CD4-positive, alpha-beta T cell treated with Interleukin-17A for 4 hours (primary cell): ENCODE data around the gene ASB5.

ENCODE experiments used
- DNase-seq: peaks from one replicate; pipeline ENCODE4 v3.0.0-alpha.2; 2020; ENCODE audit warnings: mixed read lengths

Gene ASB5

GRCh38 chr4:176277162-176277904 is 8.3 kb upstream of the ASB5 start:
- DNase-seq, result peak; percentile 15

GRCh38 chr4:176276710-176277109 is 7.7 kb upstream of the ASB5 start:
- no peak for DNase-seq

GRCh38 chr4:176274441-176274840 is 5.4 kb upstream of the ASB5 start:
- no peak for DNase-seq

GRCh38 chr4:176273736-176274135 is 4.7 kb upstream of the ASB5 start:
- DNase-seq, result no peak

GRCh38 chr4:176272799-176273198 is 3.8 kb upstream of the ASB5 start:
- DNase-seq, result no peak

GRCh38 chr4:176271749-176272148 is 2.7 kb upstream of the ASB5 start:
- no peak for DNase-seq

GRCh38 chr4:176270669-176271068 is 1.6 kb upstream of the ASB5 start:
- no peak for DNase-seq

- DNase-seq, result no peak
Measured at GRCh38 chr4:176266026-176266425, 3.0 kb downstream of the ASB5 start.

DNA sequence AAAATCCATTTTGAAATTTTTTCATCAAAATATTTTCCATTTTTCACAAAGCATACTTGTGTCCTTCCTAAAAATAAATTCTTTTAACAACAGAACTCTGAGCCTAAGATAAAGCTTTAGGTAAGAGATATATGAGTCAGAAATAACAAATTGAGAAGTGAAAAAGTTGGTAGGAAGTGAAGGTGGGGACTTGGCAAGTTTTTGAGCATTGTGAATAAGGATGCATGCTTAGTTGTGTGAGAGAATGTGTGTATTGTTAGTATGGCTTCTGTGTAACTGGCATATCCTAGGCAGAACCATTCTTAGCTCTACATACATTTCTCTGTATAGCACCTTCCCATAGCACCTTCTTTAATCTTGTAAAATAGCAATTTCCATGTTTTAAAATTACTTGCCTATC is 6.8 kb downstream of the ASB5 start:
- DNase-seq, result no peak

DNA sequence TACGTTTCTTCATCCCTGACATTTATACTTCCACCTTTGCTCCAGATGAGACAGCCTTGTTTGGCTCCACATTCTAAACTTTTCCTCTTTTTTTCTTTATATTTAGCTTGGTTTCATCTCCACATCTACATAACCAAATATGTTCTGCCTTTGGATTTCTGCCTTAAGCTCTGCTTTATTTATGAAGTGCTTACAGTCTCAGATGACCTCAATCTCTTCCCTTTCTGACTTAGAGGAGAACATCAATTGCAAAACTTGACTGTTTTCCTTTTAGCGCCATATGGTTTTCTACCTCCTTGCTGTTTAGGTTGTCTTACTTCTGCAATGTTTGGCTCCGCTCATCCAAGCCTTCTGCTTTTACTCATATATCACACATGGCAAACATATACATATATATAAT is 7.5 kb downstream of the ASB5 start:
- no peak for DNase-seq

- DNase-seq, result no peak
Measured at GRCh38 chr4:176261018-176261417, 8.0 kb downstream of the ASB5 start.

DNA sequence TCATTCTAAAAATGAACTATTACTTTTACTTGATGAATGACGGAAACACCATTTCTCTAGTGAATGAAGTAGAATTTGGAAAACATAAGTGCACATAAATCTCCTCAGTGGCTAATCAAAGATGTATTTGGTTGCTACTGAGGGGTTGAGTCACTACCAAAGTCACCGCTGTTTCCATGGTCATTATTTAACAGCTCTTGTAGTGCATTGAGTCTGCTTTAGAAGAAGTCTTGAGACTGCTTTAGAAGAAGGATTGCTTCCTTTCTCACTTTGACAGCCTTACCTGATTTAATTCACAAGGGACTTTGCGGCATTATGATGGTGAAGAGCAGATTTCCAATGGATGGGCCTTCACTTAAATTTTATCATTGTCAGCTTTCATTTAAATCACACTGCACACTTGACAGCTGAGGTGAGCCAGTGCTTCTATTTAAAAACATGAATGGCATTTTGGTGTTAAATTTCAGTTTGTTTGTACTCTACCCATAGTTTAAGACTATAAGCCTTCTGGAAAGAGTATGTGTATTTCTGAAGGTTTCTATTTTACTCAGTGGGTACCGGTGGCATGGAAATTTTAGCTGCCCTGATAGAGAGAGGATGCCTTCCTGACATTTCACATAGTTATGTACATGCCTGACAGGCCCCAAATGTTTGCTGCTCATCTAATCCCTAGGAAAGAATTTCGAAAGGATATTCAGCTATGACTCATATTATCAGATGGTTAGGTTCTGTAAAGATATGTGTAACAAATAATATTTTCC is 9.5 kb downstream of the ASB5 start:
- DNase-seq, result no peak

- no peak for DNase-seq
Measured at GRCh38 chr4:176258135-176258534, 10.9 kb downstream of the ASB5 start.

DNA sequence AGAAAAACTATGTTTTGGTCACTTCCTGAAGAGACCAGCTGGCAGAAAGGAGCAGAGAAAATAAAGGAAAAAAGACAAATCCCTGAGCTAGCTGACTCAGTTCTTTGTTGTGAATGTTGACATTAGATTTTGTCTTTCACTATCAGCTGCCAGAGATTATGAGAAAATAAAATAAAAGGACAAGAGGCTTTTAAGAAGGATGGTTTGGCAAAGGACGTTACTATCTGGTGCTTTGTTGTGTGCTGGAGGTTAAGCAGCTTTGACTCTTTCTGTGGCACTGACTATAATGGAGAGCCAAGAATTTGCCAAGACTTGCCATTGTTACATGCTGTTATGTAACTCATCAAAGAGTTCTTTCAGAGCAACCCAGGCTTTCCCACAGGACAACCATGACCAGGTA is 12.1 kb downstream of the ASB5 start:
- DNase-seq, result no peak

DNA sequence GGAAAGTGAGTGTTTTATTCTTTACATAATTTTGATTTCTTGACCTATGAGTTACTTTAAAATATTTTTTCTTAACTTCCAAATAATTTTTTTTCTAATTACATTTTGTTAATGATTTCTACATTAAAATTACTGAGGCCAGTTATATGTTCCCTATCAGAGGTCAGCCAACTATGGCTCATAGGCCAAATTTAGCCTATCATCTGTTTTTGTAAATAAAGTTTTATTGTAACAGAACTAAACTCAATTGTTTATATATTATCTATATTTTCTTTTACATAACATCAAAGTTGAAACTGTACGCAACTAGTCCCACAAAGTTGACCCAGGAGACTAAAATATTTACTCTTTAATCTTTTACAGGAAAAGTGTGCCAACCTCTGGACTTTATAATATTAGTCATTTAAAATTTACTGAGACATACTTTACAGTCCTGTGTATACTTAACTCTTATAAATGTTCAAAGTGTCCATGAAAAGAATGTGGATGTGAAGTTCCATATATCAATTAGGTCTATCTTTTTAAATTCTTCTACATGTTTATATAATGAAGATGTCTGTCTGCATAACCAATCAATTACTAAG is 26.2 kb downstream of the ASB5 start:
- DNase-seq, result no peak

- no peak for DNase-seq
Measured at GRCh38 chr4:176241703-176242102, 27.3 kb downstream of the ASB5 start.

DNA sequence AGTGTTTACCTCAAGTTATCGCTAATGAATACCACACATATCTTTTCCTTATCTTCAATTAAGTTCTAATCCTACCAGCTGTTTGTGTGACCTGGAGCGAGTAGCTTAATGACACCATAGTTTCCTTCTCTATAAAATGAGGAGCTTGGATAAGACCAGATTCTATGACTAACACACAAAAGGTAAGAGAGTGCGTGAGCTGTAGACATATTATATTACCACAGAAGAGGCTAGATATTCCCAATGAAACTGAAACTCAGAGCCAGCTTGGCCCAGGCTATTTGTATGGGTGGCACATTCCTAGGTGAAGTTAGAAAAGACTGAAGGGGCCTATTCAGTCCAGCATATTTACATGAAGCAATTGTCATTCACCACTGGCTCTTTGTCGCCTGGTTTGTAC is 30.2 kb downstream of the ASB5 start:
- no peak for DNase-seq

DNA sequence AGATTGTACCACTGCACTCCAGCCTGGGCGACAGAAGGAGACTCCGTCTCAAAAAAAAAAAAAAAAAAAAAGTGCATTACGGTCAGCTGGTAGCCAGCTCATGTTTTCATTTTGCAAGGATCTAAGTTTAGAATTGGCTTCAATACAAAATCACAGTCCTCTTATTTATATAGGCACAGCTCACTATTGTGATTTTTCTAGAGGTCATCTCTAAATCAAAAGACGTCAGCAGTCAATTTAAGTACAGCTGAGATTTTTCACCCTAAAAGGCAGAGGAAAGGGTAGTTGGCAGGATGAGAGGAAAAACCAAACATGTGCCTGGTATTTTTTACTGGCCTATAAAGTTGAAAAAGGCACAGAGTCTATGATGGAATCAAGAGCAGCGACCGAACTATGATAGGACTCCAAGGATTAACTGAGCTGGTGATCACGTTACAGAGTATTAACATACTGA is 30.8 kb downstream of the ASB5 start:
- DNase-seq, result no peak

DNA sequence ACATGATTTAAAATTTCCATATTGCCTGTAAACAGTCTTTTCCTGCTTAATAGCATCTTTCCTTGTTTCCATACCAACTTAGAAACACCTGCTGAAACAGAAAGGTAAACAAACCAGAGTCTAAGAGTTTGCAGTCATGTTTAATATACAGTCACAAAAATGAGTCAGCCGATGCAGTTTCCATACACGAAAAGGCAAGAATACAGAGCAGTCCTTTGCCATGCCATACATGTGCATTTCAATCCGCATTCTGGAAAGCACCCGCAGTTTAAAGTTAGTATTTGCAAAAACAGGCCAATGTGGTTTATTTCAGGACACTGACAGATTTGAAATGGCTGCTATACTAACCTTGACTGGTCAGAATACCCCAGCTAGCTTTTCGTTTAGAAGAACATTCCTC is 32.1 kb downstream of the ASB5 start:
- DNase-seq, result no peak

DNA sequence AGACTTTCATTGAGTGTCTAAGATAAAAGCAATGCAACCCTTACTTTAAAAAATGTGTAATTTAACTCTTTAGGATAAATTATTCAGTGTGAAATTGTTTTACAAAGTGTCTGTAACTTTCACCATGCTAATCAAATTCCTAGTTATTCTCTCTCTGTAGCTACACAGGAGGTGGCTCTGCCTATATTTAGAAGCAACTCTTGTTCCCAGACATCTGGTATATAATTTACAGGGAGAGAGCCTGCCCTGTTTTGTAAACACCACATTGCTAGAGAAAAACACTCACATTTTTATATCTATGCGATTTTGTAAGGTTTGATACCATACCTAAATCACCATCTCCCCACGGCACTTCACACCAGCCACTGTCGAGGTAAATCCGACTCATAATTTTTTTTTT is 38.2 kb downstream of the ASB5 start:
- DNase-seq, result no peak

DNA sequence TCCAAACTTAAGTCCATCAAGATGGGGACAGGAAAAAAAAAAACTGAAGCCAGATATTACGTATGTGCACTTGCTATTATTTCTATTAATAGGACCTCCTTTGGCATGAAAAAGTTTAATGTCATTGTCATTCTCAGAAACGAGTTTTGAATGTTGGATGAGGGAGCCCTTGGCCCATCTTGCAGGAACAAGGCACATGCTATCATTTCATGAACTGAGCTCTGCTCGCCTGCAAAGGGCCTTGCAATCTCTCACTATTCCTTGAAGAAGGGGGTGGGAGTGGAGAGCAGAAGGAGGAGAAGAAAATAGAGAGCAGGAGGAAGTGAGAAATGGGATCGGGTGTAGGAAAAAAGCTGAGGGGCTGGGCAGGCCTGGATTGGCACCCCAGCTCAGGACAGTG is 39.4 kb downstream of the ASB5 start:
- no peak for DNase-seq

GRCh38 chr4:176226736-176227135 is 42.3 kb downstream of the ASB5 start:
- no peak for DNase-seq

GRCh38 chr4:176223561-176223960 is 45.5 kb downstream of the ASB5 start:
- DNase-seq, result no peak

DNA sequence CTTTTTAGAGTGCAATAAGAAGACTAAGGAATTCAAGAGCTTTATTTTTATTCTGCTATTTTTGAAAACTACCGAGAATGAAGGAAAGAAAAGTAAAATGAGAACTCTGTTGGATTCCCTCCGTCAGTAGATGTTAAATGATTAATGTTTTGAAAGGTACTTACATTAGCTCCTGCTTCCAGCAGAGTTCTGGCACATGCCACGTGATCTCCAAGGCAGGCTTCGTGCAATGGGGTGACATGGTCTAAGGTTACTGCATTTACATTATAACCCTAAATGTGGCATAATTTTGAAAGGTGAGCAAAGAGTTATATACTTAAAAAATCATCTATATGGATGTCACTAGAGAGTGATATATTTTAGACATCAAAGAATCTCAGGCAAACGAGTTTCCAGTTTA is 46.9 kb downstream of the ASB5 start:
- no peak for DNase-seq
